ENCODE measurements around the gene UNC5C. TPM values are rescaled to one million over a fixed set of nuclear protein-coding genes. Genes with fewer than 3 reads are reported as not detected.

Gene UNC5C
- total and polyA plus RNA-seq, 2 of the 8 experiments (the other 6 are each of a cell fraction or from before 2014, with no cell fraction given): 0.30 to 1.3 TPM

DNA sequence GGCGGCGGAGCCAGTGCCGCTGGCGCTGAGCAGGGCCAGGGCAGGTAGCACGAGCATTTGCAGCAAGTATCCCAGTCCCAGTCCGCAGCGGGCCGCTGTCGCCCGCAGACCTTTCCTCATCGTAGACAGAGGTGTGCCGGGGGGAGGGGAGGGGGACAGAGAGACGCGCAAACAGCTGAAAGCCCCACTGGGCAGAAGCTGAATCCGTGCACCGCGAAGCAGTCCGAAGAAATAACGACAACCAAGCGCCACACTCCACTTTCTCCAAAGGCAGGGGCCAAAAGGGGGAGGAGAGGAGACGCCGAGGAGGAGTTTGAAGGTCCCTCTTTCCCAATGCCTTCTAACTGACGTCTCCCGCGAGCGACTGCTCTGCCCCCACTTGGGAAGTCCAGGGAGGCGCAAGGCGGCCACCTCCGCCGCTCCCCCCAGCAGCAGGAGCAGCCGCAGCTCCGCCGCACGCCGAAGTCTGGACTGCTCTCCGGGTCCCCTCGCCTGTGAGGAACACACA lies at the start of gene UNC5C (continued):
- TF ChIP-seq RFX5 (IDR thresholded peaks at IDR 0.05; ENCODE audit: borderline replicate concordance, low read depth, low read length) (no peak), MAFK (IDR thresholded peaks at IDR 0.05; ENCODE audit: low read depth, low read length) (no peak), GTF2F1 (IDR thresholded peaks at IDR 0.05; ENCODE audit: borderline replicate concordance, low read depth, low read length) (no peak), SUZ12 (IDR thresholded peaks at IDR 0.05; ENCODE audit: low read length) (no peak), CREB1 (IDR thresholded peaks at IDR 0.05) (peak; percentile 61), SRF (IDR thresholded peaks at IDR 0.05; ENCODE audit: low read depth, low read length) (no peak), HDAC6 (IDR thresholded peaks at IDR 0.05; ENCODE audit: low read depth, low read length) (no peak), SAP30 (IDR thresholded peaks at IDR 0.05; ENCODE audit: insufficient read depth, insufficient replicate concordance, low read length) (no peak), RNF2 (IDR thresholded peaks at IDR 0.05; ENCODE audit: borderline replicate concordance, low read depth, low read length, missing control alignments, poor library complexity, severe bottlenecking) (no peak), RBBP5 (IDR thresholded peaks at IDR 0.05; ENCODE audit: borderline replicate concordance, low read depth, low read length) (peak; percentile 65)
- TF ChIP-seq, protein P1, sequence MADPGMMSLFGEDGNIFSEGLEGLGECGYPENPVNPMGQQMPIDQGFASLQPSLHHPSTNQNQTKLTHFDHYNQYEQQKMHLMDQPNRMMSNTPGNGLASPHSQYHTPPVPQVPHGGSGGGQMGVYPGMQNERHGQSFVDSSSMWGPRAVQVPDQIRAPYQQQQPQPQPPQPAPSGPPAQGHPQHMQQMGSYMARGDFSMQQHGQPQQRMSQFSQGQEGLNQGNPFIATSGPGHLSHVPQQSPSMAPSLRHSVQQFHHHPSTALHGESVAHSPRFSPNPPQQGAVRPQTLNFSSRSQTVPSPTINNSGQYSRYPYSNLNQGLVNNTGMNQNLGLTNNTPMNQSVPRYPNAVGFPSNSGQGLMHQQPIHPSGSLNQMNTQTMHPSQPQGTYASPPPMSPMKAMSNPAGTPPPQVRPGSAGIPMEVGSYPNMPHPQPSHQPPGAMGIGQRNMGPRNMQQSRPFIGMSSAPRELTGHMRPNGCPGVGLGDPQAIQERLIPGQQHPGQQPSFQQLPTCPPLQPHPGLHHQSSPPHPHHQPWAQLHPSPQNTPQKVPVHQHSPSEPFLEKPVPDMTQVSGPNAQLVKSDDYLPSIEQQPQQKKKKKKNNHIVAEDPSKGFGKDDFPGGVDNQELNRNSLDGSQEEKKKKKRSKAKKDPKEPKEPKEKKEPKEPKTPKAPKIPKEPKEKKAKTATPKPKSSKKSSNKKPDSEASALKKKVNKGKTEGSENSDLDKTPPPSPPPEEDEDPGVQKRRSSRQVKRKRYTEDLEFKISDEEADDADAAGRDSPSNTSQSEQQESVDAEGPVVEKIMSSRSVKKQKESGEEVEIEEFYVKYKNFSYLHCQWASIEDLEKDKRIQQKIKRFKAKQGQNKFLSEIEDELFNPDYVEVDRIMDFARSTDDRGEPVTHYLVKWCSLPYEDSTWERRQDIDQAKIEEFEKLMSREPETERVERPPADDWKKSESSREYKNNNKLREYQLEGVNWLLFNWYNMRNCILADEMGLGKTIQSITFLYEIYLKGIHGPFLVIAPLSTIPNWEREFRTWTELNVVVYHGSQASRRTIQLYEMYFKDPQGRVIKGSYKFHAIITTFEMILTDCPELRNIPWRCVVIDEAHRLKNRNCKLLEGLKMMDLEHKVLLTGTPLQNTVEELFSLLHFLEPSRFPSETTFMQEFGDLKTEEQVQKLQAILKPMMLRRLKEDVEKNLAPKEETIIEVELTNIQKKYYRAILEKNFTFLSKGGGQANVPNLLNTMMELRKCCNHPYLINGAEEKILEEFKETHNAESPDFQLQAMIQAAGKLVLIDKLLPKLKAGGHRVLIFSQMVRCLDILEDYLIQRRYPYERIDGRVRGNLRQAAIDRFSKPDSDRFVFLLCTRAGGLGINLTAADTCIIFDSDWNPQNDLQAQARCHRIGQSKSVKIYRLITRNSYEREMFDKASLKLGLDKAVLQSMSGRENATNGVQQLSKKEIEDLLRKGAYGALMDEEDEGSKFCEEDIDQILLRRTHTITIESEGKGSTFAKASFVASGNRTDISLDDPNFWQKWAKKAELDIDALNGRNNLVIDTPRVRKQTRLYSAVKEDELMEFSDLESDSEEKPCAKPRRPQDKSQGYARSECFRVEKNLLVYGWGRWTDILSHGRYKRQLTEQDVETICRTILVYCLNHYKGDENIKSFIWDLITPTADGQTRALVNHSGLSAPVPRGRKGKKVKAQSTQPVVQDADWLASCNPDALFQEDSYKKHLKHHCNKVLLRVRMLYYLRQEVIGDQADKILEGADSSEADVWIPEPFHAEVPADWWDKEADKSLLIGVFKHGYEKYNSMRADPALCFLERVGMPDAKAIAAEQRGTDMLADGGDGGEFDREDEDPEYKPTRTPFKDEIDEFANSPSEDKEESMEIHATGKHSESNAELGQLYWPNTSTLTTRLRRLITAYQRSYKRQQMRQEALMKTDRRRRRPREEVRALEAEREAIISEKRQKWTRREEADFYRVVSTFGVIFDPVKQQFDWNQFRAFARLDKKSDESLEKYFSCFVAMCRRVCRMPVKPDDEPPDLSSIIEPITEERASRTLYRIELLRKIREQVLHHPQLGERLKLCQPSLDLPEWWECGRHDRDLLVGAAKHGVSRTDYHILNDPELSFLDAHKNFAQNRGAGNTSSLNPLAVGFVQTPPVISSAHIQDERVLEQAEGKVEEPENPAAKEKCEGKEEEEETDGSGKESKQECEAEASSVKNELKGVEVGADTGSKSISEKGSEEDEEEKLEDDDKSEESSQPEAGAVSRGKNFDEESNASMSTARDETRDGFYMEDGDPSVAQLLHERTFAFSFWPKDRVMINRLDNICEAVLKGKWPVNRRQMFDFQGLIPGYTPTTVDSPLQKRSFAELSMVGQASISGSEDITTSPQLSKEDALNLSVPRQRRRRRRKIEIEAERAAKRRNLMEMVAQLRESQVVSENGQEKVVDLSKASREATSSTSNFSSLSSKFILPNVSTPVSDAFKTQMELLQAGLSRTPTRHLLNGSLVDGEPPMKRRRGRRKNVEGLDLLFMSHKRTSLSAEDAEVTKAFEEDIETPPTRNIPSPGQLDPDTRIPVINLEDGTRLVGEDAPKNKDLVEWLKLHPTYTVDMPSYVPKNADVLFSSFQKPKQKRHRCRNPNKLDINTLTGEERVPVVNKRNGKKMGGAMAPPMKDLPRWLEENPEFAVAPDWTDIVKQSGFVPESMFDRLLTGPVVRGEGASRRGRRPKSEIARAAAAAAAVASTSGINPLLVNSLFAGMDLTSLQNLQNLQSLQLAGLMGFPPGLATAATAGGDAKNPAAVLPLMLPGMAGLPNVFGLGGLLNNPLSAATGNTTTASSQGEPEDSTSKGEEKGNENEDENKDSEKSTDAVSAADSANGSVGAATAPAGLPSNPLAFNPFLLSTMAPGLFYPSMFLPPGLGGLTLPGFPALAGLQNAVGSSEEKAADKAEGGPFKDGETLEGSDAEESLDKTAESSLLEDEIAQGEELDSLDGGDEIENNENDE (IDR thresholded peaks at IDR 0.05; ENCODE audit: insufficient replicate concordance, low read length): no peak
